DOHH2 (cell line): ENCODE results near the gene PELI2.

Source experiments
- H3F3A ChIP-seq: fragments of 200-600 bp; sonication (generic), shearing (Covaris generic); 2 replicates; pipeline ENCODE4 v1.6.0; 2016; ENCODE audit warnings: antibody characterized with exemption, mild to moderate bottlenecking; ENCODE audit not compliant: control insufficient read depth, insufficient read depth
- H3K27ac ChIP-seq: fragments of 200-600 bp; sonication (generic); 2 replicates; pipeline ENCODE4 v1.5.1; 2014; ENCODE audit warnings: low read depth, mild to moderate bottlenecking, low read length, moderate library complexity
- H3K27me3 ChIP-seq: fragments of 200-600 bp; sonication (generic); 2 replicates; pipeline ENCODE4 v1.6.1; 2014; ENCODE audit warnings: mild to moderate bottlenecking, low read length, mixed read lengths; ENCODE audit not compliant: control insufficient read depth
- H3K36me3 ChIP-seq: fragments of 200-600 bp; sonication (generic); 2 replicates; pipeline ENCODE4 v1.6.1; 2014; ENCODE audit warnings: mild to moderate bottlenecking, low read length, moderate library complexity, mixed read lengths; ENCODE audit not compliant: control insufficient read depth
- H3K4me1 ChIP-seq: fragments of 200-600 bp; sonication (generic); 2 replicates; pipeline ENCODE4 v1.6.1; 2014; ENCODE audit warnings: mild to moderate bottlenecking, low read length, mixed read lengths; ENCODE audit not compliant: control insufficient read depth
- H3K4me2 ChIP-seq: fragments of 200-600 bp; sonication (generic); 2 replicates; pipeline ENCODE4 v1.6.0; 2014; ENCODE audit warnings: mild to moderate bottlenecking, low read length, moderate library complexity
- H3K4me3 ChIP-seq: fragments of 200-600 bp; sonication (generic); 2 replicates; pipeline ENCODE4 v1.5.1; 2014; ENCODE audit warnings: mild to moderate bottlenecking, low read length, mixed read lengths
- H3K79me2 ChIP-seq: fragments of 200-600 bp; sonication (generic); 2 replicates; pipeline ENCODE4 v1.6.1; 2014; ENCODE audit warnings: mild to moderate bottlenecking, low read length, mixed read lengths; ENCODE audit not compliant: control insufficient read depth
- H3K9me2 ChIP-seq: fragments of 200-600 bp; sonication (generic); replicated peaks from 2 replicates; pipeline ENCODE4 v1.6.1; 2014; ENCODE audit warnings: mild to moderate bottlenecking, low read length, mixed read lengths; ENCODE audit not compliant: control insufficient read depth
- H3K9me3 ChIP-seq: fragments of 200-600 bp; sonication (generic); 2 replicates; pipeline ENCODE4 v1.6.1; 2014; ENCODE audit warnings: antibody characterized with exemption, low read length, mixed read lengths; ENCODE audit not compliant: control insufficient read depth, insufficient read depth
- H4K20me1 ChIP-seq: fragments of 200-600 bp; sonication (generic); 2 replicates; pipeline ENCODE4 v1.6.0; 2014; ENCODE audit warnings: low read depth, mild to moderate bottlenecking, antibody characterized with exemption, low read length, moderate library complexity; ENCODE audit not compliant: control insufficient read depth, insufficient read depth
- CTCF ChIP-seq: fragments of 200-600 bp; sonication (generic); IDR thresholded peaks from one replicate; pipeline ENCODE4 v1.5.1; 2014; ENCODE audit warnings: antibody characterized with exemption, mild to moderate bottlenecking, low read depth, low read length; ENCODE audit not compliant: poor library complexity, severe bottlenecking
- EZH2phosphoT487 ChIP-seq: fragments of 200-600 bp; sonication (generic); IDR thresholded peaks from 2 replicates; pipeline ENCODE4 v1.6.1; 2017; ENCODE audit warnings: borderline replicate concordance, mild to moderate bottlenecking, antibody characterized with exemption, low read length, moderate library complexity, mixed read lengths

Gene PELI2

GRCh38 chr14:56211084-56211483, 92.9 kb downstream of the PELI2 start:
- H3F3A ChIP-seq, result no peaks in the 10 kb centered on the region
- H3K36me3 ChIP-seq, result no peaks in the 10 kb centered on the region
- H3K4me2 ChIP-seq, result no peak overlapping the region
- H3K9me3 ChIP-seq, result no peaks in the 10 kb centered on the region
- no peaks in the 10 kb centered on the region for H4K20me1 ChIP-seq
- no peak overlapping the region for H3K4me3 ChIP-seq
- no peaks in the 10 kb centered on the region for H3K9me2 ChIP-seq
- no peak for TF ChIP-seq EZH2phosphoT487
- TF ChIP-seq CTCF, result no peak
- H3K4me1 ChIP-seq, result no peaks in the 10 kb centered on the region
- no peaks in the 10 kb centered on the region for H3K27me3 ChIP-seq
- H3K79me2 ChIP-seq, result no peaks in the 10 kb centered on the region
- H3K27ac ChIP-seq, result no peak overlapping the region

- no peaks in the 10 kb centered on the region for H3K36me3 ChIP-seq
- no peaks in the 10 kb centered on the region for H3K9me2 ChIP-seq
- H3K4me3 ChIP-seq, result no peak overlapping the region
- H3K79me2 ChIP-seq, result no peaks in the 10 kb centered on the region
- TF ChIP-seq EZH2phosphoT487 (no peak), CTCF (no peak)
- H3F3A ChIP-seq, result no peaks in the 10 kb centered on the region
- H3K4me2 ChIP-seq, result no peak overlapping the region
- no peaks in the 10 kb centered on the region for H4K20me1 ChIP-seq
- no peaks in the 10 kb centered on the region for H3K4me1 ChIP-seq
- H3K27me3 ChIP-seq, result no peaks in the 10 kb centered on the region
- H3K27ac ChIP-seq, result no peak overlapping the region
- no peaks in the 10 kb centered on the region for H3K9me3 ChIP-seq
Measured at GRCh38 chr14:56211844-56212243, 93.6 kb downstream of the PELI2 start.

- H3F3A ChIP-seq, result no peaks in the 10 kb centered on the region
- H3K4me1 ChIP-seq, result no peaks in the 10 kb centered on the region
- H3K27ac ChIP-seq, result no peak overlapping the region
- no peaks in the 10 kb centered on the region for H3K9me2 ChIP-seq
- H4K20me1 ChIP-seq, result no peaks in the 10 kb centered on the region
- TF ChIP-seq EZH2phosphoT487, result no peak
- no peak for TF ChIP-seq CTCF
- H3K4me2 ChIP-seq, result no peak overlapping the region
- H3K79me2 ChIP-seq, result no peaks in the 10 kb centered on the region
- no peak overlapping the region for H3K4me3 ChIP-seq
- H3K36me3 ChIP-seq, result no peaks in the 10 kb centered on the region
- no peaks in the 10 kb centered on the region for H3K27me3 ChIP-seq
- no peaks in the 10 kb centered on the region for H3K9me3 ChIP-seq
Measured at GRCh38 chr14:56212521-56212920, 94.3 kb downstream of the PELI2 start.

GRCh38 chr14:56213306-56213705, 95.1 kb downstream of the PELI2 start:
- Histone ChIP-seq H3K9me3 (no peaks in the 10 kb centered on the region), H3K4me1 (no peaks in the 10 kb centered on the region), H3K4me3 (no peak overlapping the region), H3K79me2 (no peaks in the 10 kb centered on the region), H3K9me2 (no peaks in the 10 kb centered on the region), H3K36me3 (no peaks in the 10 kb centered on the region), H3K27me3 (no peaks in the 10 kb centered on the region), H3K27ac (no peak overlapping the region), H4K20me1 (no peaks in the 10 kb centered on the region), H3K4me2 (no peak overlapping the region), H3F3A (no peaks in the 10 kb centered on the region)
- TF ChIP-seq EZH2phosphoT487, result no peak
